Measurements from ENCODE around the gene C2orf42.
A peak's percentile ranks its signal among the peaks of the same experiment; 100 is the strongest.
"Not testable (repeated sequence)": the region's sequence is repeated elsewhere in the genome, so short reads cannot be mapped to it uniquely, and the experiment has no call there.

Gene C2orf42

DNA sequence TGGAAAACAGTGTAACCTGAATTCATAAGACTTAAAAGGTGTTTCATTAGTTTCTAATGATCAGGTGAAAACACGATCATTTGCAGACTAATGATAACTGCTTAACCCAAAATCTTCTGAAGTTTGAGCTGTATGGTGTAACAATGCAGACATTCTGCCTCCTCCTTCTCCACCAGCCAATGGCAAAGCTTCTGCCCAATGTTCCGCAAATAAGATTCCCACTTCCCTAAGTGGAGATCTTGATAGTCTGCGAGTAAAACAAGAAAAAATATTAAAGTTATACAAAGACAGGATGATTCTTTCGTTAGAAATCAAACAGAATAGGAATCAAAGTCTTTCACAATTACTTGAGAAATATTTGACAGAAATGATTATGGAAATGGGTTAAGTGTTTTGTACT lies 8.1 kb downstream of the C2orf42 start:
- DNase-seq (ENCODE audit: low read depth, low spot score) = no peak
- no peak overlapping the region for H3K4me3 ChIP-seq (ENCODE audit: low read length)

DNA sequence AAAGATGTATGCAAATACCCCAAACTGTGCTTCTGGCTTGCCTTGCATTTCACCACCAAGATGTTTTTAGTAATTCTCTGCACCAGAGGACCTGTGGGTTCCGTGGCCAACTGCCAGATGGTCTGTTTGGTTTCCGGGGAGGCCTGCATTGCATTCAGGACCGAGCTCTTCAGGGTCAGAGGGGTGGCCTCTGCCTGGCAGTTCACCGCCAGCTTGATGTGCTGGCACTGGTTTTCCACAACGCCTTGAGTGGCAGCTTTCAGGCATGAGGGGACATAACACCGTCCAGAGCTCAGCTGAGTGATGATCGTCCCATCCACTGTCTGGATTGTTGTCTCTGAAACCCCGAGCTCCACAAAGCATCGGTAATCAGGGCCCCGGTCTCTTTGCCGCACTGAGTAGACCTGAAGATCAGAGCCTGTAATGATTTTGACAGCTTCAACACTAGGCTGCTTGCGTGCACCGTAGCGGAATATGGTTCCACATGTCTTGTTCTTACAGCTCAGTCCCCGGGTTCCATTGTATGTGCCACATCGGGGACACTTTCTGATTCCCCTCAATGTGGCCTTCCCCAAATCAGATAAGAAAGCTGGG lies 9.4 kb downstream of the C2orf42 start:
- DNase-seq (ENCODE audit: low read depth, low spot score) = no peak
- no peak overlapping the region for H3K4me3 ChIP-seq (ENCODE audit: low read length)

DNA sequence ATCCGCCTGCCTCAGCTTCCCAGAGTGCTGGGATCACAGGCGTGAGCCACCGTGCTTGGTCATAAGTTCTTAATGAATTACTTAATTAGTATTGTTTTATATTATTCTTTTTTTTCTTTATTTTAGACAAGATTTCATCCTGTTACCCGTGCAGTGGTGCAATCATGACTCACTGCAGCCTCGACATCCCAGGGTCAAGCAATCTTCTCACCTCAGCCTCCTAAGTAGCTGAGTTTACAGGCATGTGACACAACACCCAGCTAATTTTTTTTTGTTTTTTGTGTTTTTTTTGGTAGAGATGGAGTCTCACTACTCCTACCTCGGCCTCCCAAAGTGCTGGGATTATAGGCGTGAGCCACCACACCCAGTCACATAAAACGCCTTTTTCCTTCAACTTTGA lies 17.3 kb downstream of the C2orf42 start:
- DNase-seq (ENCODE audit: low read depth, low spot score) = no peak
- H3K4me3 ChIP-seq (ENCODE audit: low read length) = no peak overlapping the region

DNA sequence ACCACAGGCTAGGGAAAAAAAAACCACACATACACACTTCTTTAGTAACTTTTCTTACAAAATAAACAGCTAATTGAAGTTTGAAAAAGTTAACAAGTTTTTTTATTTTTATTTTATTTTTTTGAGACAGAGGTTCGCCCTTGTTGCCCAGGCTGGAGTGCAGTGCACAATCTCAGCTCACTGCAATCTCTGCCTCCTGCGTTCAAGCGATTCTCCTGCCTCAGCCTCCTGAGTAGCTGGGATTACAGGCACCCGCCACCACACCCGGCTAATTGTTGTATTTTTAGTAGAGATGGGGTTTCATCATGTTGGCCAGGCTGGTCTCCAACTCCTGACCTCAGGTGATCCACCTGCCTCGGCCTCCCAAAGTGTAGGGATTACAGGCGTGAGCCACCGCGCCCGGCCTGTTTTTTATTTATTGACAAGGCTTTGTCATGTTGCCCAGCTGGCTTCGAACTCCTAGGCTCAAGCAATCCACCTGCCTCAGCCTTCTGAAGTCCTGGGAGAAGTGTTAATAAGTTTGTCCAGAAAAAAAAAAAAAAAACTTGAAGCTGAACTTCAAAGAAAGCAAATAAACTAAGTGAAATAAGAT lies 21.1 kb downstream of the C2orf42 start:
- not testable (repeated sequence) for DNase-seq (ENCODE audit: low read depth, low spot score); H3K4me3 ChIP-seq (ENCODE audit: low read length)

DNA sequence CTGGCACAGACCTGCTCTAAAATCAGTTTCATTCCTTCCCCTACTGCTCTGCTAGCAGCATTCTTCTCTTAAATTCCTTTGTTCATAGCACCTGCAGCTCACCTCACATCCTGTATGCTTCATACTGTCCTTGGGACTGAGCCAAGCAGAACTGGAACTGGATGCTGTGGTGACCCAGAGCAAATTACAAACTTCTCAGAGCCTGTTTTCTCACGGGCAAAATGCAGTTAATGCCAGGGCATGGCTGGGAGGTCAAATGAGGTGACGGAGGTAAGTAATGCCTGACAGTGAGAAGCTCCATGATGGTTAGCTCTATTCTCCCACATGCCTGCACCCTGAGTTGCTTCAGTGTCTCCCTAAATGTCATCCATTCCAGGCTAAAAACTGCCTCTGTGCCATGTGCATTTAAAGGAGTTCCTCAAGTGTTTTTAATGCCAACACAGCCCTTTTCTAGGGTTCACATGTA lies 29.7 kb downstream of the C2orf42 start:
- no peak overlapping the region for H3K4me3 ChIP-seq (ENCODE audit: low read length)
- peak; percentile 73 for DNase-seq (ENCODE audit: low read depth, low spot score)

DNA sequence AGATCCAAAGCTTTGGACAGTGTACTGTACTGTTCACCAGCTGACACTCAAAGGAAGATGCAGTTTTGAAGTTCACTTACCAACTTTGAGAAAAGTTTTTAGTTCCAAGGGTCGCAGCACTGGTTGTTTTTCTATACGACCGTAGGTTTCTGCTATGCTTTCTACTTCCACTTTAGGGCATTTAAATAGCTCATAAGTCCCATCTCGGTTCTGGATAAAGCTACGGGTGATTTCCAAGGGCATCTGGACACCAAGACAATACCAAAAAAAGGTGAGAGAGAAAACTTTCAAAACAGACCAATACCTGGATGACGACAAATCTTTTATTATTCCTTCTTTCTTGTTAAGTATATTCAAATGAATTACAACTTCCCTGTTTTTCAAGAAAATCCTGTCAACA lies 30.3 kb downstream of the C2orf42 start:
- DNase-seq (ENCODE audit: low read depth, low spot score) = no peak
- H3K4me3 ChIP-seq (ENCODE audit: low read length) = no peak overlapping the region

DNA sequence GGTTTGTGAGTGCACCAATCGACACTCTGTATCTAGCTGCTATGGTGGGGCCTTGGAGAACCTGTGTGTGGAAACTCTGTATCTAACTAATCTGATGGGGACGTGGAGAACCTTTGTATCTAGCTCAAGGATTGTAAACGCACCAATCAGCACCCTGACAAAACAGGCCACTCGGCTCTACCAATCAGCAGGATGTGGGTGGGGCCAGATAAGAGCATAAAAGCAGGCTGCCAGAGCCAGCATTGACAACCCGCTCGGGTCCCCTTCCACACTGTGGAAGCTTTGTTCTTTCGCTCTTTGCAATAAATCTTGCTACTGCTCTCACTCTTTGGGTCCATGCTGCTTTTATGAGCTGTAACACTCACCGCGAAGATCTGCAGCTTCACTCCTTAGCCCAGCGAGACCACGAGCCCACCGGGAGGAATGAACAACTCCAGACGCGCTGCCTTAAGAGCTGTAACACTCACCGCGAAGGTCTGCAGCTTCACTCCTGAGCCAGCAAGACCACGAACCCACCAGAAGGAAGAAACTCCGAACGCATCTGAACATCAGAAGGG lies 41.6 kb downstream of the C2orf42 start:
- DNase-seq (ENCODE audit: low read depth, low spot score); H3K4me3 ChIP-seq (ENCODE audit: low read length): not testable (repeated sequence)

DNA sequence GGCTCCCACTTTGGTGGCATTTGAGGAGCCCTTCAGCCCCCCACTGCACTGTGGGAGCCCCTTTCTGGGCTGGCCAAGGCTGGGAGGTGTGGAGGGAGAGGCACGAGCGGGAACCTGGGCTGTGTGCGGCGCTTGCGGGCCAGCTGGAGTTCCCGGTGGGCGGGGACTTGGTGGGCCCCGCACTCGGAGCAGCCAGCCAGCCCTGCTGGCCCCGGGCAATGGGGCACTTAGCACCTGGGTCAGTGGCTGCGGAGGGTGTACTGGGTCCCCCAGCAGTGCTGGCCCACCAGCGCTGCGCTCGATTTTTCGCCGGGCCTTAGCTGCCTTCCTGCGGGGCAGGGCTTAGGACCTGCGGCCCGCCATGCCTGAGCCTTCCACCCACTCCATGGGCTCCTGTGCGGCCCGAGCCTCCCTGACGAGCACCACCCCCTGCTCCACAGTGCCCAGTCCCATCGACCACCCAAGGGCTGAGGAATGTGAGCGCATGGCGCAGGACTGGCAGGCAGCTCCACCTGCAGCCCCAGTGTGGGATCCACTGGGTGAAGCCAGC lies 42.5 kb downstream of the C2orf42 start:
- DNase-seq (ENCODE audit: low read depth, low spot score) = not testable (repeated sequence)

DNA sequence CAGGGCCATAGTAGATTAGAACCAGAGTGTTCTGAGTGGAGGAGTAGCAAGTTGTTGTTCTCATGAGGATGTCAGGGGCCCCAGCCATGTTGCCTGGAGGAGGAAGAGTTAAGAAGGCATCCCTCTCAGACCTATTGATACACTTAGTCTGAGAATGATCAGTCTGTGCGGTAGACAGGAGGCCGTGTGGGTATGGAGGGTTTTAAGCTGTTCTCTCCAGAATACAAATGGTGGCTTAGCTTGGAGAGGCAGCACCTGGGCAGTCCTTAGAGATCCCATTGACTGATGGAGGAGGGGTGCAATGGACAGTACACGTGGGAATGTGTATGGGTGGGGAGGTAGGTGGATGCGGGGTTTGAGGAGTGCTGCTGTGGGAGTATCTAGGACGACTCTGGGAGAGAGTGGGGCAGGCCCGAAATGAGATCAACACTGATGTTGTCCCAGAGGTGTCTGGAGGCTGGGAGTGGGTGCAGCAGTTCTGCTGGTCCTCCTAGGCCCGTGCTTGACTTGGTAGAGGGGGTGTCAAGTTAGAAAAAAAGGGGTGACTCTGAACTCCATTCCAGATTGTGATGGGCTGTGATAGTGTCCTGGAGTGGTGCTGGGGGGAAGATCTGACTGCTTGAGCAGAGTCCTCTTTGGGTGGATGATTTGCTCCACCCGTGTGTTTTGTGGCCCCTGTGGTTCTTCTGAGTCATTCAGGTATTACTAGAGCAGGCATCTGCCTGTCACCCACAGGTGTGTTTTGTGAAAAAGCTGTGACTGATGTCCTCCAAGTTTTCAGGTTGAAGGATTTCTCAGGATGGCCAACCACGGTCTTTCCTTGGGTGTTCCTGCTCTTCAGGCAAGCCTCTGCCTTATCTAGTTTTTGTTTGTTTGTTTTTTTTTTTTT lies 44.7 kb downstream of the C2orf42 start:
- no peak for DNase-seq (ENCODE audit: low read depth, low spot score)
- no peak overlapping the region for H3K4me3 ChIP-seq (ENCODE audit: low read length)

More for the DNA sequence above, 42.5 kb downstream of the C2orf42 start:
- H3K4me3 ChIP-seq (ENCODE audit: low read length) = not testable (repeated sequence)

DNA sequence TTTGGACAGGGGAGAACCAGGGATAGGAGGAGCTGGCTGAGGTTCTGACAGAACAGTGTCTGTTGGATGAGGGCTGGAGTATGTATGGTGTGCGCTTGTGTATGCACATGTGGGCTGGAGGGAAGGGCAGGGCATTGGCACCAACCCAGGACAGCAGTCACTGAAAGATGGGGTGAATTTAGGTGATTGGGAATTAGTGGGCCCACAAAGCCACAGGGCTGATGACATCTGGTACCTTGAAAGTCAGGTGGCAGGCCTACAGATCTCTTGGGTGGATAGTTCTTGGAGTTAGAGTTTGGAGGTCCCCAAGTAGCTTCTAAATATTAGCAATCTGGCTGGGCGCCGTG lies 45.7 kb downstream of the C2orf42 start:
- no peak overlapping the region for H3K4me3 ChIP-seq (ENCODE audit: low read length)
- no peak for DNase-seq (ENCODE audit: low read depth, low spot score)

DNA sequence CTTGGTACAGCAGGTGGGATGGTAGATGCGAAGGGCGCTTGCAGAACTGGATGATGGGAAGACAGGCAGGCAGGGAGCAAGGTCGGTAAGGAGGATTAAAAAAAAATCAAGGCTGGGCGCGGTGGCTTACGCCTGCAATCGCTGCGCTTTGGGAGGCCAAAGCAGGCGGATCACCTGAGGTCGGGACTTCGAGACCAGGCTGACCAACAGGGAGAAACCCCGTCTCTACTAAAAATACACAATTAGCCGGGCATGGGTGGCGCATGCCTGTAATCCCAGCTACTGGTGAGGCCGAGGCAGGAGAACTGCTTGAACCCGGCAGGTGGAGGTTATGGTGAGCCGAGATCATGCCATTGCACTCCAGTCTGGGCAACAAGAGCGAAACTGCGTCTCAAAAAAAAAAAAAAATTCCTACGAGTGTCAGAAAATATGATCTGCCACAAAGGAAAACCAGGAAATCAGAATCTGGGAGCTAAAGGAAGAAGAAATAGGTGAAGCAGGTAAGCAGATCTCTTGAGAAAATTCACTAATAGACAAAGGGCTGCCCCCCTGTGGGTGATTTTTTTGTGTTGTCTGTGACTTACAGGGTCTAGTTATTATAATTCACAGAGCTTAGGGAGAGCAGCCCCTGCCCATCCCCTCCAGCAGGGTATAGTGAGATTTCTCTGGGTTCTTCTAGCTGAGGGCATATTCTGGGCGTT lies 46.2 kb downstream of the C2orf42 start:
- H3K4me3 ChIP-seq (ENCODE audit: low read length) = no peak overlapping the region
- no peak for DNase-seq (ENCODE audit: low read depth, low spot score)

DNA sequence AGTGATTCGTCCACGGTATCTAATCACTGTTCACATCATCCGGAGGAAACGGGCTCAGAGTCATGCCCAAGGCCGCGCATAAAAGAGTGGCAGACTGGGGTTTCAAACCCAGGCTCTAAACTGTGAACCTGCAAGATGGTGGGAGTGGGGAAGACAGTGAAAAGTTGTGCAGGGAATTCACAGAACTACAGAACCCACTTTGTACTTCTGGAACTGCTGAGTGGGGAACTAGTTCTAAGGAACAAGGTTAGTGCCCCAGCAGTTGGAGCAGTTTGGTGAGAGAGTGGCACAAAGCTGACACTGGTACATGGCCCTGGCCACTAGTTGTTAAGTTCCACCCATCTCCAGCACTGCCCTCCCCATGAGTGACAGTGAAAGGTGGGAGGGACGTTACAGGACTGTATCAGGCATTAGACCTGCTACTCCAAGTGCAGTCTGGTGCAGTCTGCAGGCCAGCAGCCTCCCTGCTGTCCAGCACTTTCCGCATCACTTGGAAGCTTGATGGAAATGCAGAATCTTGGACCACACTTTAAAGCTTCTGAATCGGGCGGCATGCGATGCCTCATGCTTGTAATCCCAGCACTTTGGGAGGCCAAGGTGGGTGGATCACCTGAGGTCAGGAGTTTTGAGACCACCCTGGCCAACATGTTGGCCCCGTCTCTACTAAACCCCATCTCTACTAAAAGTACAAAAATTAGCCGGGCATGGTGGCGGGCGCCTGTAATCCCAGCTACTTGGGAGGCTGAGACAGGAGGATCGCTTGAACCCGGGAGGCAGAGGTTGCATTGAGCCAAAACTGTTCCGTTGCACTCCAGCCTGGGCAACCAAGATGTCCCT lies 47.3 kb downstream of the C2orf42 start:
- no peak for DNase-seq (ENCODE audit: low read depth, low spot score)
- H3K4me3 ChIP-seq (ENCODE audit: low read length) = peak overlapping the region; percentile 54

DNA sequence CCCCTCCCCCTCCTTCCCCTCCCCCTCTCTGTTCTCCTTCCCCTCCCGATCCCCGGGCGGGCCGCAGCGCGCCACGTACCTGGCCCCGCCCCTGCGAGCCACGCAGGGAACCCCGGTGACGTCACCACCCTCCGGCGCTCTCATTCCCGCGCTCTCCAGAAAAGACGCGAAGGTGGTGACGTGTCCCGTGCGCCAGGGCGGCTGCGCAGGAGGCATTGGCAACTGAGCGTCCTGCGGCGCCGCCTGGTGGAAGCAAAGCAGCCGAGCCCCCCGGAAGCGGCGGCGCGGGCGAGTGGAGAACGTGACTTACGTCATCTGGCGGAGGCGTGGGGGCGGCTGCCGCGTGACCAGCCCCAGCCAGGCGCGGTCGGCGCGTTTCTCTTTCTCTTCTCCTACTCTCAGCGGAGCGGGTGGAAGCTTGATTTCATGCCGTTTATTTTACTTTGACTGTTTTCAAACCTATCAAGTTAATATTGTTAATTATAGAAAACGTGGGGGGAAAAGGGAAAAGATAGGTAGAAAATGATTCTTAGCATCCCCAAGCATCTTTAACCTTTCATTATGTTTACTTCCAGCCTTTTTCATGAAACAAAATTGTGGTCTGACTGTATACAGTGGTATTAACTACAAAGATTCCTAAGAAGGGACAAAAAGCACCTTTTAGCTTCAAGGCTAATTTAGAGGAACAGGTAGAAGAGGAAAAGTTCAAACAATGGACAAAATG lies 48.1 kb downstream of the C2orf42 start:
- peak overlapping the region; percentile 54 for H3K4me3 ChIP-seq (ENCODE audit: low read length)
- peak; percentile 98 for DNase-seq (ENCODE audit: low read depth, low spot score)

DNA sequence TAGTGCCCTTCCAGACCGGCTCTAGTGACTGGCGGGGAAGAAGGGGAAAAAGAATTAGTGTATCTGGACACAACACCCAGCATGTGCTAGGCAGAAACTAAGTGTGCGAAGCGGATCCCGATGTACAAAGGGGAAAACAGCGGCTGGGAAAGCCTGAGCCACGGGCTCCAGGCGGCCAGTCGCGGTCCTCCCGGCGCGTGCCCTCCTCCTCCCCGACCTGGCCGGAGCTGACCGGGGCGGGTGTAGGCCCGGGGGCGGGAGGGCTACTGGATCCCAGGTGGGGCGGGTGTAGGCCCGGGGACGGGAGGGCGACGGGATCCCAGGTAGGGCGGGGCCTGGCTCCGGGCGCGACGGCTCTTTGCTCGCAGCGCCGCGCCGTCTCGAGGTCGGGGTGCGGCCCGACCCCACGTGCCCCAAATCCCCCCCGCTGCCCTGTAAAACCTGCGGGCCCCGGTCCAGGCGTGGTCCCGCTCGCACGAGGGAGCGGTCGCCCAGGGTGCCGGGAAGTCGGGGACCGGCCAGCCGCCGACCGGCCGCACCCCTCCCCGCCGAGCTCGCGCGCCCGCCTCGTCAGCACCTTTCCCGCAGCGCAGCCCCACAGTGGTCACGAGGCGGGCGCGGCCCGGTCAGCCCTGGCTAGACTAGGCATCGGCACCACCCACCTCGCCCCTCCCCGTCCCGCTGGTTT lies 48.8 kb downstream of the C2orf42 start:
- H3K4me3 ChIP-seq (ENCODE audit: low read length) = peak overlapping the region; percentile 53
- DNase-seq (ENCODE audit: low read depth, low spot score) = no peak

DNA sequence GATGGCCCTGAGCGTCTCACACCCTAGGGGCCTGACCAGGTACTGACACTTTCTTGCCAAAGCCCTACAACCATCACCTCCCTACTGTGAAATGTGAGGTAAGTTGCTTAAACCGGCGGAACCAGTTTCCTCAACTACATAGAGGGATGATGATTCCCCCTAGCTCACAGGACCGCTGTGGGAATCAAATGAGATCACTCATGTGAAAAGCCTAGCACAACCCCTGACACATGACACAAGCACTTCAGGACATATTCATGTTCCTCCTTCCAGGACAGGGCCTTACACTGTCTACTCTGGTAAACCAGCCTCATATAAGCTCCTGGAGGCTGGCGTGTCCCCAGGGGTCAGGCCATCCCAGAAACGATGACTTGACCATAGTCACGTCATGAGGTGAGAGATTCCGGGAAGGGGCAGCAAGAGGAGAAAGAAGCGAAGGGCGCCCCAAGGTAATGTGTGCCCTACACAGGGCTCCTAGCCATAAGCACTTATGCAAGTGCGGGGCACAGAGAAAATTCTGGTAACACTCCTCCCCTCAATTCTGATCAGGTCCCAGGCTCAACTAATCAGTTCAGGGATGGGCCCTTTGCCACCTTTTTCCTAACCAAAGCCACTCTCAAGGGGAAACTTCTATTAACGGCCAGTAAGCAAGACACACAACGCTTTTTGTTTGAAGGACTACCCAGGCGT lies 49.5 kb downstream of the C2orf42 start:
- H3K4me3 ChIP-seq (ENCODE audit: low read length) = peak overlapping the region; percentile 53
- DNase-seq (ENCODE audit: low read depth, low spot score) = peak; percentile 66

DNA sequence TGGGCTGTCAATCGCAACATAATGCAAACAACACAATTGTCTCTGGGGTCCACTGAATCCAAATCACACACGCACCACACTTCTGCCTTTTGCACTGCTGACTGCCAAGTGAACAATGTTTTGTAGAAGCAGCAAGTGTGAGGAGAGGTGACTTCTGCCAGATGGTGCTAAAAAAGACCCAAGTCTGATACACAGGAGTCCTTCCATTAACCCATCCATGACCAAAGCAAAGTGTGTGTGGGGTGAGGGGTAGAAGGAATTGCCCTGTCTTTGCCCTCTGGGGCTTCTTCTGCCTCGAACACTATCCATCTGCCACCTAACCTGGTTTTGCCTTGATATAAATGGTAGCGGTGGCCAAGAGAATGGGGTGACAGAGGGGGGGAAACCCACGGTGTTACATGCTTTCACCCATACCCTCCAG lies 50.0 kb downstream of the C2orf42 start:
- H3K4me3 ChIP-seq (ENCODE audit: low read length) = no peak overlapping the region
- no peak for DNase-seq (ENCODE audit: low read depth, low spot score)

Data from Jurkat, Clone E6-1 (cell line).